ENCODE results near the gene SMIM35. TPM values are rescaled to one million over a fixed set of nuclear protein-coding genes. Genes with fewer than 3 reads are reported as not detected.

SMIM35 gene
- total and polyA plus RNA-seq, 2 of the 13 experiments (the other 11 are each of a cell fraction or from before 2014, with no cell fraction given): not detected

GRCh38 chr11:118111744-118112035 lies 24.9 kb upstream of the SMIM35 start:
- POLR2A ChIA-PET: no interaction called here

DNA sequence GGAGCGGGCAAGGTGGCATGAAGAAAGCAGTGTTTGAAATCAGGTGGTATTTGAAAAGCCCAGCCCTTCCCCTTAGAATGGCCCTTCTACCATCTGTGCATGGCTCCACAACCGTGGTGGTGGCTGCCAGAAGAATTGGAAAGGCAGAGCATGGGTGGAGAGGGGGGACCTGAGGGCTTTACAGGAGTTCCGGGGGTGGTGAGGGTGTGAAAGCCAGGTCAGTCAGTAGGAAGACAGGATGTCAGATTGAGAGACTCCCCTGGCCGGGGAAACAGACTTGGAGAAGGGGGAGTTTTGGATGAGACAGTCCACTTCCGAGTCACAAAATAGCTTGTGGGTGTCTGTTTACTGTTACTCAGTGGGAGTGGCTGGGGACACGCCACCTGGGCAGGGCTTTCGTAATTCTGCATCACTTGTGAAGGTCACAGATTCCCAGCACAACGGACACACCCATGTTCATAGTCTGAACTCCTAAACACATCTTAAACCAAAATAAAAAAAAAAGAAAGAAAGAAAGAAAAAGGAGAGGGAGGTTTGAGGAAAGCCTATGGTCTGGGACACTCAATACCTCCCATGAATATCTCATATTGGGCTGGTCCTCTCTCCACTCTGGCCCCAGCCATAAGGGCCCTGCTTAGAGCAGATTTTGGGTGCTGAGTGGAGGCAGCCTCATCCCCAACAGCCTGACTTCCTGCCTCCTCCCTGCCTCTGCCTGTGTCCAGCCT lies 24.4 kb upstream of the SMIM35 start:
- Histone ChIP-seq H3K27ac (ENCODE audit: extremely low read length, insufficient read depth, low read length) (no peak overlapping the region), H3K4me3 (replicated peaks in 1 of 3; ENCODE audit: insufficient read depth in 1 of 3, low read depth in 2 of 3, low read length in 3 of 3) (no peak overlapping the region), H4K20me1 (ENCODE audit: insufficient read depth, low read length) (no peaks in the 10 kb centered on the region), H3K4me1 (ENCODE audit: insufficient read depth, low read length) (peaks cover 10% of the 10 kb centered on the region), H3K9me3 (ENCODE audit: low read length) (no peaks in the 10 kb centered on the region), H3K27me3 (ENCODE audit: control insufficient read depth in 1 of 2, insufficient read depth in 2 of 2, low read length in 2 of 2) (peaks cover 4 to 25% of the 10 kb centered on the region in 2 experiments; a peak in 4 of 5 replicates), H2AFZ (ENCODE audit: low read length) (no peak overlapping the region), H3K36me3 (replicated peaks in 1 of 2; ENCODE audit: control insufficient read depth in 1 of 2, insufficient read depth in 2 of 2, low read length in 2 of 2) (no peaks in the 10 kb centered on the region), H3K9ac (ENCODE audit: insufficient read depth, low read depth, low read length) (no peak overlapping the region), H3K4me2 (ENCODE audit: low read depth, low read length) (no peak overlapping the region; the same call in 1 of the 2 replicates), H3K79me2 (ENCODE audit: insufficient read depth, low read length) (no peaks in the 10 kb centered on the region)
- FAIRE-seq (no peak), ATAC-seq (no peak), DNase-seq (ENCODE audit: low spot score) (no peak)
- WGBS (ENCODE audit: low lambda C conversion rate): 14% methylated on average over 8 of the region's 8 CpGs
- BruUV-seq (replicated peaks): no TSS peak
- ChIA-PET CTCF (ENCODE audit: low intra/inter-chr PET ratio, low total read pairs) (no interaction called here), POLR2A (no interaction called here)
- in situ Hi-C loops (cut with HindIII; ENCODE audit: extremely low pct_ligation_motif_present, low pct_unique_long_range_greater_than_20kb) (no loop called here), intact Hi-C loops (cut with micrococcal nuclease; ENCODE audit: unreplicated experiment) (no loop called here)
- 0 out of 2 replicates have a peak, but pooled peaks have one; percentile 28 for TF ChIP-seq SP5 (CRISPR knock-in tag; IDR thresholded peaks at IDR 0.05; ENCODE audit: borderline replicate concordance, low read depth)
- TF ChIP-seq ZNF761 (CRISPR knock-in tag; conservative IDR thresholded peaks at IDR 0.05): no peak
- TF ChIP-seq, protein P1, sequence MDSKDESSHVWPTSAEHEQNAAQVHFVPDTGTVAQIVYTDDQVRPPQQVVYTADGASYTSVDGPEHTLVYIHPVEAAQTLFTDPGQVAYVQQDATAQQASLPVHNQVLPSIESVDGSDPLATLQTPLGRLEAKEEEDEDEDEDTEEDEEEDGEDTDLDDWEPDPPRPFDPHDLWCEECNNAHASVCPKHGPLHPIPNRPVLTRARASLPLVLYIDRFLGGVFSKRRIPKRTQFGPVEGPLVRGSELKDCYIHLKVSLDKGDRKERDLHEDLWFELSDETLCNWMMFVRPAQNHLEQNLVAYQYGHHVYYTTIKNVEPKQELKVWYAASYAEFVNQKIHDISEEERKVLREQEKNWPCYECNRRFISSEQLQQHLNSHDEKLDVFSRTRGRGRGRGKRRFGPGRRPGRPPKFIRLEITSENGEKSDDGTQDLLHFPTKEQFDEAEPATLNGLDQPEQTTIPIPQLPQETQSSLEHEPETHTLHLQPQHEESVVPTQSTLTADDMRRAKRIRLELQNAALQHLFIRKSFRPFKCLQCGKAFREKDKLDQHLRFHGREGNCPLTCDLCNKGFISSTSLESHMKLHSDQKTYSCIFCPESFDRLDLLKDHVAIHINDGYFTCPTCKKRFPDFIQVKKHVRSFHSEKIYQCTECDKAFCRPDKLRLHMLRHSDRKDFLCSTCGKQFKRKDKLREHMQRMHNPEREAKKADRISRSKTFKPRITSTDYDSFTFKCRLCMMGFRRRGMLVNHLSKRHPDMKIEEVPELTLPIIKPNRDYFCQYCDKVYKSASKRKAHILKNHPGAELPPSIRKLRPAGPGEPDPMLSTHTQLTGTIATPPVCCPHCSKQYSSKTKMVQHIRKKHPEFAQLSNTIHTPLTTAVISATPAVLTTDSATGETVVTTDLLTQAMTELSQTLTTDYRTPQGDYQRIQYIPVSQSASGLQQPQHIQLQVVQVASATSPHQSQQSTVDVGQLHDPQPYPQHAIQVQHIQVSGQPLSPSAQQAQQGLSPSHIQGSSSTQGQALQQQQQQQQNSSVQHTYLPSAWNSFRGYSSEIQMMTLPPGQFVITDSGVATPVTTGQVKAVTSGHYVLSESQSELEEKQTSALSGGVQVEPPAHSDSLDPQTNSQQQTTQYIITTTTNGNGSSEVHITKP (CRISPR knock-in tag; IDR thresholded peaks at IDR 0.05; ENCODE audit: low read depth): peak; percentile 46; the same call in 1 of the 2 replicates
- no peak for TF ChIP-seq ZNF576 (CRISPR knock-in tag; IDR thresholded peaks at IDR 0.05)

More at GRCh38 chr11:118111744-118112035, 24.9 kb upstream of the SMIM35 start:
- Histone ChIP-seq H3K79me2 (ENCODE audit: insufficient read depth, low read length) (no peaks in the 10 kb centered on the region), H3K36me3 (replicated peaks in 1 of 2; ENCODE audit: control insufficient read depth in 1 of 2, insufficient read depth in 2 of 2, low read length in 2 of 2) (no peaks in the 10 kb centered on the region), H4K20me1 (ENCODE audit: insufficient read depth, low read length) (no peaks in the 10 kb centered on the region), H3K27ac (ENCODE audit: extremely low read length, insufficient read depth, low read length) (no peak overlapping the region), H3K9me3 (ENCODE audit: low read length) (no peaks in the 10 kb centered on the region), H2AFZ (ENCODE audit: low read length) (no peak overlapping the region), H3K4me2 (ENCODE audit: low read depth, low read length) (no peak overlapping the region), H3K27me3 (ENCODE audit: control insufficient read depth in 1 of 2, insufficient read depth in 2 of 2, low read length in 2 of 2) (peaks cover 4 to 24% of the 10 kb centered on the region in 2 experiments; a peak in 4 of 5 replicates), H3K4me3 (replicated peaks in 1 of 3; ENCODE audit: insufficient read depth in 1 of 3, low read depth in 2 of 3, low read length in 3 of 3) (no peak overlapping the region), H3K4me1 (ENCODE audit: insufficient read depth, low read length) (peaks cover 10% of the 10 kb centered on the region), H3K9ac (ENCODE audit: insufficient read depth, low read depth, low read length) (no peak overlapping the region)
- WGBS (ENCODE audit: low lambda C conversion rate): 34% methylated on average over 4 of the region's 6 CpGs
- no peak for DNase-seq (ENCODE audit: low spot score)
- intact Hi-C loops (cut with micrococcal nuclease; ENCODE audit: unreplicated experiment): no loop called here
- in situ Hi-C loops (cut with HindIII; ENCODE audit: extremely low pct_ligation_motif_present, low pct_unique_long_range_greater_than_20kb): no loop called here
- no peak for FAIRE-seq
- CTCF ChIA-PET (ENCODE audit: low intra/inter-chr PET ratio, low total read pairs): no interaction called here
- ATAC-seq: no peak
- TF ChIP-seq ZNF644 (CRISPR knock-in tag; IDR thresholded peaks at IDR 0.05; ENCODE audit: low read depth) (no peak), MIER3 (CRISPR knock-in tag; IDR thresholded peaks at IDR 0.05; ENCODE audit: borderline replicate concordance) (no peak), ZBTB7A (CRISPR knock-in tag; IDR thresholded peaks at IDR 0.05) (no peak), ESRRA (CRISPR knock-in tag; IDR thresholded peaks at IDR 0.05; ENCODE audit: low read depth) (no peak), ZNF230 (CRISPR knock-in tag; IDR thresholded peaks at IDR 0.05) (no peak), TBX3 (IDR thresholded peaks at IDR 0.05; ENCODE audit: borderline replicate concordance) (no peak), BCL3 (CRISPR knock-in tag; IDR thresholded peaks at IDR 0.05) (no peak), FOSL2 (CRISPR knock-in tag; IDR thresholded peaks at IDR 0.05) (no peak)
- no TSS peak for BruUV-seq (replicated peaks)
